ENCODE results near the gene SPNS3.

SPNS3 gene

GRCh38 chr17:4474093-4474492, 40.4 kb downstream of the SPNS3 start:
- DNase-seq, result no peak

DNA sequence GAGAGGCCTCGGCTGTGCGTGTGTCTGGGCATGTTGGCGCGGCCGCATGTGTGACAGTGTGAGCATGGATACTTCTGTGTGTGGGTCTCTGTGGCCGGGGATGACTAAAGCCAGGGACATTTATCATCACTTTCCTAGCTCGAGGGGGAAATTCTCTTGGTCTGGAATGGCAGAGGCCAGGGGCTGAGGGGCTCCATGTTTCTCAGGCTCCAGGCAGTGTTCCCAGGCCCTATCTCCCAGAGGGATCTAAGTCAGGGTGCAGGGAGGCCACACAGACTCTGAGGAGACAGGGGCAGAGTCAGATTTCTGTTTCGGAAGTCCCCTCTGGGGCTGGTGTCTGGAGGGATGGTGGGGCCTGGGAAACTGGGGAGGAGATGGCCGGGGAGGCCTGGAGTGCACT, 41.3 kb downstream of the SPNS3 start:
- no peak for DNase-seq

DNA sequence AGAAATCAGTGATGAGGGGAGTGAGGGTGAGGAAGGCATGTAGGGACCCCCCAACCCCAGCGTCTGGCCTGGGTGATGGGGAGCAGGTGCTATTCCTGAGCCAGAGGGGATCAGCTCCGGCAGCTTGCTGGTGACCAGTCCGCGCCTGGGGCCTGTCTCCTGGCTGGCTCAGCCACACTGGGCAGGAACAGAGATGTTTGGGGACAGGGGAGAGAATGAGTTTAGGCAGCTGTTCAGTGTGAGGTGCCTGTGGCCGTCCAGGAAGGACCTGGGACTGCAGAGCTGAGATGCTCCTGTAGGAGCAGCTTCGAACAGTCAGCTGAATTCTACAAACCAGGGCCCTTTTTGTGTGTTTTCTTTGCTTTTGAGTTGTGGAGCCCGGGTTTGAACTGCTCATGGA, 41.7 kb downstream of the SPNS3 start:
- no peak for DNase-seq

DNA sequence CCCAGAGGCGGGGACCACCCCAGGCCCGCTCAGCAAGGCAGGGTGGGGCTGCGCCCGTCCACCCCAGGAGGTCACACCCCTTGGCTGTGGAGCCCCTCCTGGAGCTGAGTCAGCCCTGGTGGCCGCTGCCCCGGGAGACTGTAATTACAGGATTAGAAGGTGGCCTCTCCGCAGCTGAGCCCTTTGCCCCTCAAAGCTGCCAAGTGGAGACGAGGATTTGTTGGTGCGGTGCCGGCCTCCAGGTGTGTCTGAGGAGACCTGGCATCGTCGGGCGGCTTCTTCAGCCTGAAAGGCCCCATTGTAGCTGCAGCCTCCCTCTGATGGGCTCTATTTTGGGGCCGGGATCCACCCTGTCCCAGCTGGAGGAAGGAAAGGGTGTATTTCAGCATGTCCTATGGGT, 42.3 kb downstream of the SPNS3 start:
- DNase-seq, result no peak

DNA sequence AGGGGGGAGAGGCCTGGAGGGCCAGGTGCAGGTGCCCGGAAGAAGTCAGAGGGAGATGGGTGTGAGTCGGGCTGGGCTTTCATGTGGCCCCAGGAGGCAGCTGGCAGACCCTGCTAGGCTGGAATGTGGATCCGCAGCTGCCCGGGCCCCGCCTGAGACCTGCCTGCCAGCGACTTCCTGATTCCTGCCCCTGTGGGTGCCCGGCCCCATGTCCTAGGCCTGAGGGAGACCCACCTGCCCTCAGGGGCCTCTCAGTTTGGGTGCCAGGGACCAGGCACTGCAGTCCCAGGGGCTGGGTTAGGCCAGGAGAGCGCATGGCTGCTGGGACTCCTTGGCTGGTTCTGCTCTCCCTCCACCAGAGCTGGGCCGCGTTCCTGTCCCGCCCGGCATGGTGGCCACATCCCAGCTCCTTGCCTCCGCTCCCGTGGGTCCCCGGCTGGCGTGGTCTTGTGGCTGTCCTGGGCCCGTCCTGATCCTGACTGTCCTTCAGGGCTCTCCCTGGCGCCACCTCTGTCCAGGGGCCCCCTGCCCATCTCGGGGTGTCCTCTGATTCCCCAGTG, 42.9 kb downstream of the SPNS3 start:
- DNase-seq, result no peak

GRCh38 chr17:4477255-4477791, 43.6 kb downstream of the SPNS3 start:
- DNase-seq, result no peak

DNA sequence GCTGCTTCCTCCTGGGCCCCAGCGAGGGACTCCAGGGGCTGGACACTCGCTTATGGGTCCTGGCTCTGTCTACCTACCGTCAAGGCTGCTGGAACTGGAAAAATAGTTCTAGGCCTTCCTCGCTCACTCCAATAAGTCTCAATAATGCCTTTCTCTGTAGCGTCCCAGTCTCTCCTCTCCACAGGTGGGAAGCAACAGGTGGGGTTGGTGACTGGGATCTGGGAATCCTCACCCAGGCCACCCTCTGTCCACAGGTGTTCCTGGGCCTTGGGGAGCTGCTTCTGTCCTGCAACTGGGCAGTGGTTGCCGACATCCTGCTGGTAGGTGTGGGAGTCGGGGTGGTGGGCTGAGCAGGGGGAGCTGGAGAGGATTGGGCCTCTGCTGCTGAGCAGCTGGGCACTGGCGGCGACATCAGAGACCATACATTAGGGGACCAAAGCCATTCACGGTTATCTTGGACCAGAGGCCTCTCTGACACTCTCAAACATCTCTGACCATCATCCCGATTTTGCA, 44.6 kb downstream of the SPNS3 start:
- DNase-seq, result no peak

GRCh38 chr17:4479340-4479981, 45.7 kb downstream of the SPNS3 start:
- no peak for DNase-seq

- DNase-seq, result no peak
These were observed 46.4 kb downstream of the SPNS3 start for GRCh38 chr17:4479982-4480751.

- no peak for DNase-seq
These were observed 47.5 kb downstream of the SPNS3 start for GRCh38 chr17:4480929-4481898.

- no peak for DNase-seq
These were observed 48.7 kb downstream of the SPNS3 start for GRCh38 chr17:4482338-4483011.

- DNase-seq, result no peak
These were observed 49.5 kb downstream of the SPNS3 start for GRCh38 chr17:4483012-4483840.

- DNase-seq, result no peak
These were observed 52.2 kb downstream of the SPNS3 start for GRCh38 chr17:4485676-4486646.

DNA sequence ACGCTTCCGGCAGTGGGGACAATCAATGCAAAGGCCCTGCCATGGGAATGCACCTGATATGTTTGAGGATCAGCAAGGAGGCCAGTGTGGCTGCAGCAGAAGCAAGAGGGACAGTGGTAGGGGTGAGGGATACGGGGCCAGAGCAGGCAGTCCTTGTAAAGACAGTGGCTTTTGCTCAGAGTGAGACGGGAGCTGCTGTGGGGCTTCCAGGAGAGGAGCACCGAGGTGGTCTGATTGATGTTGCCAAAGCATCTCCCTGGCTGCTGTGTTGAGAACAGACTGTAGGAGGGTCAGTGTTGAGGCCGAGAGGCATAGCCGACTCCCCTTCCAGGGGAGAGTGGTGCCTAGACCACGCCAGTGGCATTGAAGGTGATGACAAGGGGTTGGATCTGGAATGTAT, 53.6 kb downstream of the SPNS3 start:
- no peak for DNase-seq

DNA sequence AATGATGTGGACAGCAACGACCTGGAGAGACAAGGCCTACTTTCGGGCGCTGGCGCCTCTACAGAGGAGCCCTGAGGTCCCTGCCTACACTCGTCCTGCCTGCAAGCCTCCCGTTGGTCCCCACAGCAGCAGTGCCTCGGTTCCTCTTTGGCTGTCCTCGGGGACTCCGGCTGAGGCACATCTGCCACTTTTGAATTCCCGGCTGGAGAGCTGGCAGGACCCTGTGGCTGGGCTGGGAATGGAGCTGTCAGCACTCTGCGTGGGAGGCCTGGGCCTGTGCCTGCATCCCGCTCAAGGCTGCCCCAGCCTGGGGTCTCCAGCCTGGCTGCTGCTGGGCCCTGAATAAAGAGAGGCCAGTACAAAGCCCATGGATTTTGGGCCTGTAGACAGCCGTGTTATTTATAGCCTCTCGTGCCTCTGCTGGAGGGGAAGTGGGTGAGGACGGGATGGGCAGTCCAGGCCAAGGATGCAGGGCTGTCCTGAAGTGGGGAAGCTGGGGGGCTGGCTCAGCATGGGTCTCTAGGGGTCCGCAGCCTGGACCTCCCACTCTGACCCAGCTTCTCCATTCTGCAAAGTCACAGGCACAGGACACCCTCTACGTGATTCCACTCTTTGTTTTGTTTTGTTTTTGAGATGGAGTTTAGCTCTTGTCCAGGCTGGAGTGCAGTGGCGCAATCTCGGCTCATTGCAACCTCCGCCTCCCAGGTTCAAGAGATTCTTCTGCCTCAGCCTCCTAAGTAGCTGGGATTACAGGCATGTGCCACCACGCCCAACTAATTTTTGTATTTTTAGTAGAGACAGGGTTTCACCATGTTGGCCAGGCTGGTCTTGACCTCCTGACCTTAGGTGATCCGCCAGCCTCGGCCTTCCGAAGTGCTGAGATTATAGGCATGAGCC, 54.3 kb downstream of the SPNS3 start:
- DNase-seq, result no peak

GRCh38 chr17:4488989-4489595, 55.4 kb downstream of the SPNS3 start:
- no peak for DNase-seq

GRCh38 chr17:4490109-4490591, 56.4 kb downstream of the SPNS3 start:
- DNase-seq, result no peak

- DNase-seq, result no peak
These were observed 56.9 kb downstream of the SPNS3 start for GRCh38 chr17:4490637-4491061.
